OCI-LY7 (cell line): ENCODE data around the gene CTDSPL.

Experiments used
- EZH2phosphoT487 ChIP-seq: fragments of 200-600 bp; sonication (generic); IDR thresholded peaks from 2 replicates; pipeline ENCODE4 v1.6.1; 2018; ENCODE audit warnings: low read depth, borderline replicate concordance, mild to moderate bottlenecking, mixed run types, antibody characterized with exemption, low read length, moderate library complexity, mixed read lengths
- TF ChIP-seq, protein P1 (sequence below): fragments of 200-600 bp; sonication (generic); conservative IDR thresholded peaks from 2 replicates; pipeline ENCODE4 v1.5.1; 2014; ENCODE audit warnings: mild to moderate bottlenecking, antibody characterized with exemption, low read length, moderate library complexity, mixed read lengths

DNA sequence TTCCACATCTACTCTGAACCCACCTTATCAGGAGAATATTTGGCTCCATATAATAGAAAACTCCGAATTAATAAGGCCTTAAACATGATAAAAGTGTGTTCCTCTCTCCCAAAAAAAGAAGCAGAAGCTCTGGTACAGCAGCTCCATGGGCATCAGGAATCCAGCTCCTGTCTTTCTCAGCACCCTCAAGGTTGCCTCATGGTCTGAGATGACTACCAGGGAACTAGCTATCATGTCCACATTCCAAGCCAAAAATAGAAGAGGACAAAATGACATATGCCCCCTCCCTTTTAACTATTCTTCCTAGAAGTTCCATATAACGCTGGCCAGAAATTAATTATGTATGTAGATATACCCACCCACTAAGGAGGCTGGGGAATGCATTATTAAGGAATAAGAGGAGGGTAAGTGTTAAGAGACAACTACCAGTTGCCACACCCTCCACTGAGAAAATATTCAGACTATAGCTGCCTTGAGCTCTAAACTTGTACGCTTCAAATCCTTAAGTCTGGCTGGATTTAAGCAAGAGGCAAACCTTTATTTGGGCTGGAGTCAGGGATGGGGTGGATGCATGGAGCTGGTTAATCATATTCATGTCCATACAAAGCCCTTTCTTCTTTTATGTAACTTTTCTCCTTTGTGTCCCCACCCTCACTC is 35.8 kb upstream of the CTDSPL start:
- TF ChIP-seq, protein P1, sequence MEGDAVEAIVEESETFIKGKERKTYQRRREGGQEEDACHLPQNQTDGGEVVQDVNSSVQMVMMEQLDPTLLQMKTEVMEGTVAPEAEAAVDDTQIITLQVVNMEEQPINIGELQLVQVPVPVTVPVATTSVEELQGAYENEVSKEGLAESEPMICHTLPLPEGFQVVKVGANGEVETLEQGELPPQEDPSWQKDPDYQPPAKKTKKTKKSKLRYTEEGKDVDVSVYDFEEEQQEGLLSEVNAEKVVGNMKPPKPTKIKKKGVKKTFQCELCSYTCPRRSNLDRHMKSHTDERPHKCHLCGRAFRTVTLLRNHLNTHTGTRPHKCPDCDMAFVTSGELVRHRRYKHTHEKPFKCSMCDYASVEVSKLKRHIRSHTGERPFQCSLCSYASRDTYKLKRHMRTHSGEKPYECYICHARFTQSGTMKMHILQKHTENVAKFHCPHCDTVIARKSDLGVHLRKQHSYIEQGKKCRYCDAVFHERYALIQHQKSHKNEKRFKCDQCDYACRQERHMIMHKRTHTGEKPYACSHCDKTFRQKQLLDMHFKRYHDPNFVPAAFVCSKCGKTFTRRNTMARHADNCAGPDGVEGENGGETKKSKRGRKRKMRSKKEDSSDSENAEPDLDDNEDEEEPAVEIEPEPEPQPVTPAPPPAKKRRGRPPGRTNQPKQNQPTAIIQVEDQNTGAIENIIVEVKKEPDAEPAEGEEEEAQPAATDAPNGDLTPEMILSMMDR, result no peak
- TF ChIP-seq EZH2phosphoT487, result no peak
